Activated naive CD4-positive, alpha-beta T cell treated with Interleukin-2 at 50 U/mL for 16 hours (primary cell): ENCODE data around the gene SSTR1.
"Not testable (repeated sequence)": the region's sequence is repeated elsewhere in the genome, so short reads cannot be mapped to it uniquely, and the experiment has no call there.

Source experiments
- DNase-seq: peaks from one replicate; pipeline ENCODE4 v3.0.0-alpha.2; 2020

SSTR1 gene, protein sequence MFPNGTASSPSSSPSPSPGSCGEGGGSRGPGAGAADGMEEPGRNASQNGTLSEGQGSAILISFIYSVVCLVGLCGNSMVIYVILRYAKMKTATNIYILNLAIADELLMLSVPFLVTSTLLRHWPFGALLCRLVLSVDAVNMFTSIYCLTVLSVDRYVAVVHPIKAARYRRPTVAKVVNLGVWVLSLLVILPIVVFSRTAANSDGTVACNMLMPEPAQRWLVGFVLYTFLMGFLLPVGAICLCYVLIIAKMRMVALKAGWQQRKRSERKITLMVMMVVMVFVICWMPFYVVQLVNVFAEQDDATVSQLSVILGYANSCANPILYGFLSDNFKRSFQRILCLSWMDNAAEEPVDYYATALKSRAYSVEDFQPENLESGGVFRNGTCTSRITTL

DNA sequence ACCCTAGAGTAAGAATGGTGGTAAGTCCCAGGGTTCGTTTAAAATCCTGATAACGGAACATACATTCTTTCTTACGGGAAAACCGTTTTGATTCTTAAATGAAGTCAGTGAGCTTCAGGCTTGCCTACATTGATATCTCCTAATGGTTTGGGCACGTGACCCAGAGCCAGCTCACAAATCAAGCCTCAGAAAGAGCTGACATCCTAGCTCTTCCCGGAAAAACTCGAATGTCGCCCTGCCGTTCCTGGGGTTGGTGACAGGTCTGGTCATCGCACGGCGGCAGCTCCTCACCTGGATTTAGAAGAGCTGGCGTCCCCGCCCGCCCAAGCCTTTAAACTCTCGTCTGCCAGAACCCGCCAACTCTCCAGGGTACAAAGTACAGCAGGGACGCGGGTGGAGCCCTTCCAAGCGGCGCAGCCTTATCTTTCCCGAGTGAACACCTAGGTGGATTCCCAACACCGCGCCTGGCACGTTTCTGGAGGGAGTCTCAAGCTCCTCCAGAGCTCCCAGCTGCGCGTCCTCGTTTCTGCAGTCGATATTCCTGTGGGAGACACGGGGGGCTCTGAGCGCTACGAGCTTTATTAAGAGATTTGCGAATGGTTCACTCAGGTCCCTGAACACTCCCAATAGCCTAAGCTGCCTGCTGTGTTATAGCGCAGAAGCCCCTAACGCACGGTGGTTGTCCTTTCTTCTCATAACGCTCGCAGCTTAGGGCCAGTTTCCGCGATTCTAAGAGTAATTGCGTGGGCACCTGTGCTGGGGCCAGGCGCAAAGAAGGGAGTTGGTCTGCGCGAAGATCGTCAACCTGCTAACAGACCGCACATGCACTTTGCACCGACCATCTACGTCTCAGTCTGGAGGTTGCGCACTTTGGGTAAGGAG, at the start of gene SSTR1:
Gene SSTR1, plus strand, starts transcription at position 169 of the 882 bp plus-strand sequence. CDS start 1,486 bp downstream, outside the sequence.
- DNase-seq, result no peak

GRCh38 chr14:38158468-38158867, 49.2 kb upstream of the SSTR1 start:
- DNase-seq, result no peak

GRCh38 chr14:38168416-38168815, 39.3 kb upstream of the SSTR1 start:
- no peak for DNase-seq

GRCh38 chr14:38171197-38171596, 36.5 kb upstream of the SSTR1 start:
- DNase-seq, result no peak

DNA sequence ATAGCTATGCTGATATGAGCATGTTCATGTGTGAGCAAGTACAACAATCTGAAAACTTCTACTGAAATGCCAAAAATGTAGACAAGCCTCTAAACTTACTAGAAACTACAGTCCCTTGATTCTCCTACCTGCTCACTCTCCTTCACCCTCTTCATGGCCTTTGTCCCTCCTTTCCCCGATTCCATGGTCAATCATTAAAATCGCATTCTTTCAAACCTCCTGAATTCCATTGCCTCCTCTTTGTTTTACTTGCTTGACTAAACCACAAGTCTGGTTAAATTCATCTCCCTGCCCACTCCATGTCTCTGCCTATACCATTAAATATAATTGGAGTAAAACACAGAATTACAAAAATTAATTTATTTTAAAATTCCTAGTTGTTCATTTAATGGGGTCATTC, 33.0 kb upstream of the SSTR1 start:
- no peak for DNase-seq

DNA sequence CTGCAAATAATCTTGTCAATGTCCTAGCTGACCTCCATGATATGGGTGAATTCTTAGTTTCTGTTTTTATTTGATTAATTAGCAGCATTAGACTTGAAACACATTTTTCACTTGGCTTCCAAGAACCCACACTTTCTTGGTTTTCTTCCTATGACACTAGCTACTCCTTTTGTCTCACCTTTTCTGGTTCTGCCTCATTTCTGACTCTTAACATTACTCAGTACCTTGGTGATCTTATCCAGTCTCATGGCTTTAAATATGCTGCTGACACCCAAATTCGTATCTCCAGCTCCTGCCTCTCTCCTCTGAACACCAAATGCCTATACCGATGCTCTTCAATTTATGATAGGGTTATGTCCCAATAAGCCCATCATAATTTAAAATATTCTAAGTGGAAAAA, 32.0 kb upstream of the SSTR1 start:
- DNase-seq, result no peak

DNA sequence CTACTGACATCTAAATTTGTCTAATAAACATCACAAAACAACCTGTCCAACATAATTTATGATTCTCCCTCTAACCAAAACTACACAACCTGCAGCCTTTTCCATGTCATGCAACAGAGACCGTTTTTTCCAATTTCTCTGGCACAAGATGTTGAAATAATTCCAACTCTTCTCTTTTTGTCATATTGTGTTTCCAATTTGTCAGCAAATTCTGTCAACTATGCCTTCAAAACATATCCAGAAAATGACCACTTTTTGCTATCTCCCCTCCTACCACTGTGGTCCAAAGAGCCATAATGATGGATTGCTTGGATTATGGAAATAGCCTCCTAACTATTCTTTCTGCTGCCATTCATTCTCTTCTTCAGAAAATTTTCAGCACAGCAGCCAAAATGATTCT, 31.3 kb upstream of the SSTR1 start:
- no peak for DNase-seq

- no peak for DNase-seq
Observed at GRCh38 chr14:38184132-38184531, 23.6 kb upstream of the SSTR1 start.

GRCh38 chr14:38185671-38186070, 22.0 kb upstream of the SSTR1 start:
- DNase-seq, result no peak

GRCh38 chr14:38186216-38186615, 21.5 kb upstream of the SSTR1 start:
- DNase-seq, result no peak

- no peak for DNase-seq
Observed at GRCh38 chr14:38187528-38187927, 20.2 kb upstream of the SSTR1 start.

GRCh38 chr14:38189930-38190726, 17.6 kb upstream of the SSTR1 start:
- DNase-seq, result no peak

GRCh38 chr14:38190846-38191245, 16.9 kb upstream of the SSTR1 start:
- not testable (repeated sequence) for DNase-seq

DNA sequence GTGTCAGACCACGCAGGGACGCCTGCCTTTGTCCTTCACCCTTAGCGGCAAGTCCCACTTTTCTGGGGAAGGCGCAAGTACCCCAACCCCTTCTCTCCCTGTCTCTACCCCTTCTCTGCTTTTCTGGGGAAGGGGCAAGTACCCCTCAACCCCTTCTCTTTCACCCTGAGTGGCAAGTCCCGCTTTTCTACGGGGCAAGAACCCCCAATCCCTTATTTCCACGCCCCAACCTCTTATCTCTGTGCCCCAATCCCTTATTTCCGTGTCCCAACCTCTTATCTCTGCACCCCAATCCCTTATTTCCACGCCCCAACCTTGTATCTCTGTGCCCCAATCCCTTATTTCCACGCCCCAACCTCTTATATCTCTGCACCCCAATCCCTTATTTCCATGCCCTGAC, 16.2 kb upstream of the SSTR1 start:
- DNase-seq, result not testable (repeated sequence)

GRCh38 chr14:38197001-38197783, 10.5 kb upstream of the SSTR1 start:
- DNase-seq, result no peak

- no peak for DNase-seq
Observed at GRCh38 chr14:38197784-38198335, 9.8 kb upstream of the SSTR1 start.

- no peak for DNase-seq
Observed at GRCh38 chr14:38198425-38198824, 9.3 kb upstream of the SSTR1 start.

GRCh38 chr14:38199076-38199475, 8.6 kb upstream of the SSTR1 start:
- no peak for DNase-seq

GRCh38 chr14:38199739-38200138, 8.0 kb upstream of the SSTR1 start:
- DNase-seq, result no peak

GRCh38 chr14:38201137-38201828, 6.4 kb upstream of the SSTR1 start:
- DNase-seq, result no peak

DNA sequence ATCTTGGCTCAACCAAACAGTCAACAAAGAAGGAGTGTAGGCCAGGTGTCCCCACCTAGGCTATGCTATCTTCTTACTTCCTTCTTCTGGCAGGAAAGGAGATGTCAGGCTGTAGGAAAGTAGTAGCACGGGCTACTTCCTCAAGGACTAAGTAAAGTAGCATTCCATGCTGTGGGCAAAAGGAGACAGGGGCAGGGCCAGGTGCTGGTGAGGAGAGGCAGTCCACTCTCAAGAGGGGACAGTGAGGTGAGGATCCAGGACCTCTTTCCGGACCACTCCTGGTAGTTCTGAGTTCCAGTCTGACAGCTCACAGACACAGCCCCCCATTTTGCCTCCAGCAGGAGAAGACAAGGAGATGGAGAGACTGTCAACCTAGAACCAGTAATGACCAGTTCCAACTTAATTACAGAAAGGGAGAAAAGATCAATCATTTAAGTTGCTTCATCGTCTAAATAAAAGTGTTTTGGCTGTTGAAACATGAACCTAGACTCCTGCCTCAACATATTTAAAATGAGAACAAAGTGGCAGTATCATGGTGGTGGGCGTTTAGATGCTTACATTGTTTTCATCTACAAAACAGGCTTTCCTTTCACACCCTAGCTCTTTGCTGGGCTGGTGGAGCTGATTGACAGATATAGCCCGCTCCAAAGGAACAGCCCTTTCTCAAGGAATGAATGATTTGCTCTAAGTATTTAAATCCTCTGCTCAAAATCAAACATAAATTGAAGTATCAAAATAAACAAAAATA, 5.1 kb upstream of the SSTR1 start:
- no peak for DNase-seq
